ENCODE results near the gene YPEL4.

The YPEL4 gene

DNA sequence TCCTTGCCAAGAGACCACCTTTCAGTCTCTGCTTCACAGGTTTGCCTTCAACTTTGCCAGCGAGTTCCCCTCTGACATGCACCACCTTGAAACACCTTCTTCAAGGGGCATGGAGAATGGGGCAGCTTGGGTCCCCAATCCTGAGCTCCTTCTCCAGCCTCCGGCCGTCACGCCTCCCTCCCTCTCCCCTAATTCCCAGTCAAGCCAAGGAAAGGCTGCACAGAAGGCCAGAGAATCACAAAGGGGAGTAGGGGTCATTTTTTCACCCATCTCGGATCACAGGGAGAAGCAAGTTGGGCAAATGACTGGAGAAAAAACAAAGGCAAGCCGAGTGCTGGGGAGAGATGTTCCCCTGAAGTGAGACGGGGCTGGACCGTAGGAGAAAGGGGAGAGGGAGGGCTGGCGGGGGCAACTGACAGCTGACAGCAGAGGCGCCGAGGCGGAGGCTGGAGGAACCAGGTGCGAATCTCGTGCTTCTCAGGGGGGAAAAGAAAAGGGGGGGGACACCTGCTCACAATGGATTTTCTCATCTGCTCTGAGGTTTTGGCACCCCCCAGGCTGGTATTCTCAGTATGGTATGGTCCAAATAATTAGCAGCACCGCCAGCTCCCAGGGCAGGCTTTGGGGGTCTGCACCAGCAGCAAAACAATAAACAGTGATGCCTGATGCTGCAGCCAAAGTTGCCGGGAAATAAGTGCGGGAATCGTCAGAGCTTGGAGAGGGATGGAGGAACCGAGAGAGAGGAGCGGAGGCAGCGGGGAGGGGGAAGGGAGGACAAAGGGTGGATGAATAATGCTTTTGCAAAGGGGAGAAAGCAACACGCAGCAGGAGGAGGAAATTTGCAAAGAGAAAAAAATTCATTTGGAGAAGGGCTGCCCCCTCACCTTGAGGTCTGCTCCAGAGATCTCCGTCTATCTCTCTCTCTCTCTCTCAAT lies 644 bp downstream of the YPEL4 start:
- DNase-seq, result no peak

DNA sequence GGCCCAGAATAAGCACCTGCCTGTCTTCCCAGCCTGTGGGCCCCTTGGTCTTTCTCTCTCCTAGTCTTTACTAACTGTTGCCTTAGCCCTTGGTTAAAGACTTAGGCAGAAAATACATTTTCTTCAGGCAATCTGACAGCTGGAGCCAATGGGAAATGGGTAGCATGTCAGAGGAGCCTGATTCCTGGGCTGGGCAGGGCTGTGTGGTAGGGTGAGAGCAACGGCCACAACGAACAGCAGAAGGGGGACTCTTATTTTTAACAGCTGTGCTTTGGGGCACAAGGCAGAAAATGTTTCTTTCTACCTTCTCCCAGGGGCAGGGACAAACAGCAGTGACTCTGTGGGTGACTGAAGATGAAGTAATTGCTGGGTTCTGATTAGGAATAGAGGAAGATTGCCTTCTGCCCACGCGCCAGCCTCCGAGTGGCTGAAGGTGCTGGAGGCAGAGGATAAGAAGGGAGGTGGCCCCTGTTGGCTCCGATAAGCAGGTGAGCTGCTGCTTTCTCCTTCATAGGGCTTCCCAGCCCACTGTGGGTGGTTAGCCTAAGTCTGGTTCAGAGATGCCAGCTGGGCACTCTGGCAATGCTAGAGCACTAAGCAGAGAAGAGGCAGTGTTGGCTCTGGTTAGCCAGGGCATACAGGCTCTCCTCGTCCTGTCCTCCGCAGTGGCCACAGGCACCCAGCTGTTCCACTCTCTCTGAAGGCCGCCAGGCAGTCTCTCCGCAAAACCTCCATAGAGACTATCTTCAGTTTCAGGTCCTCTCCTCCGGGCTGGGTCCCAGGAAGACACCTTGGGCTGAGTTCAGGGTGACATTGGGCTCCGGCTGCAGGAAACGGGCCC lies 1.5 kb downstream of the YPEL4 start:
- no peak for DNase-seq

DNA sequence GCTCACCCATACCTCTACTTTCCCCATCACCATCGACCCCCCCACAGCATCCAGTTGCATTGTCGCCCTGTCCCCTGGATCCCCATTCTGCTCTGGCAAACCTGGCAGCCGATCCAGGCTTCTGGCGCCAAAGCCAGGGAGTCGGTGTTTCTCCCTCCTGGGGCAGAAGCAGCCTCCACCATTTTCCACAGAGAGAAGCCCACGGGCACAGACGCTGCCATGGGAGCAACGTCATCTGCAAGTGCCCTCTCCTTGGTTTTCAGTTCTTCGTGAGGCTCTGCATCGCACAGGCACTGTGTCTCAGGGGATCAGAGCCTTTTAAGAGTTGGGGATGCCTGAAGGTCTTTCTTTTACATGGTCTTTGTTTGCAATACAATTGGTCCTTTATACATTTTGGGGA lies 2.3 kb downstream of the YPEL4 start:
- no peak for DNase-seq

DNA sequence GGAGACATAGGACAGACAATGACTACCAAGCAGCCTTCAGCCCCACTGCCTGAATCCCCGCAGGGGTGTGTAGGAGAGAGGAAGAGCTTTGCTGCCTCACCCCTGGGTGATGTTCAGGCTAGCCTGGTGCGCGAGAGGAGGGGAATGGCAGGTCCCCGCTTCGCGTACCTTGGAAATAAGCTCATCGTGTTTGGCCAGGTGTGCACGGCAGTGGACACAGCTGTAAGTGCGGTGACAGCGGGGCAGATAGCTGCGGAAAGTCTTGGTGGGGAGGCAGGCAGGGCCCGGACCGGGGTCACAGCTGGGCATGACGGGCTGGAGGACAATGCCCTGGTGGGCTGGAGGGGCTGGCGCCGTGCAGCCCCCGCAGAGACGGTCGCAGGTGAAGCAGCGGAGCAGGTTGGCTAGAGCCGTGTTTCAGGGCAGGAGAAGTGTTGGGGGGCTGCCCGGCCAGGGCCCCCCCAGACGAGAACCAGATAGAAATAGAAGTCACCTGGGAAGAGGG lies 2.9 kb downstream of the YPEL4 start:
- no peak for DNase-seq

DNA sequence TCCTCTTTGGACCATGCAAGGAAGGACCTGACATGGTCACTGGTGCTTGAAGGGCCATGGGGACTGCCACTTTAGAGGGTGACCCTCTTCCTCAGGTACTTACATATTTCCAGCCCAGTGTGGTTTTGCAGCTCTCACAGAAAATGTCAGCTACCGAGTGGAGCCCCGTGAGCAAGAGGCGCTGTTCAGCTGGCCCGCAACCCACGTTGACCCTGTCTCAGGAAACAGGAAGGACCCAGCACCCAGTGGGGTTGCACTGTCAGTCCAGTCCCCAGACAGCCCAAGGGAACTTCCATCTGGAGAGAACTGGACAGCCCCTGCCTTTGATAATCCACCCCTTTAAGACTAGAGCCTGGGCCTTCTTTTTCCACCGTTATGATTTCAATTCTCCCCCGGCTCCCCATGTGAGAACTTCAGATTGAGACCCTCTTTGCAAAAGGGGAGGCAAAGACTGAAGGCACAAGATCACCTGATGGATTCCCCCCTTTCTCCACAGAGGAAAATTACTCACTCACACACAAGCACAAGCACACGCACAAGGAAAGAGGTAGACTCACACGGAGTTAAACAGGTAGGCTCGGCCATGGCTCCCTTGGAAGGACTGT lies 3.4 kb downstream of the YPEL4 start:
- no peak for DNase-seq

DNA sequence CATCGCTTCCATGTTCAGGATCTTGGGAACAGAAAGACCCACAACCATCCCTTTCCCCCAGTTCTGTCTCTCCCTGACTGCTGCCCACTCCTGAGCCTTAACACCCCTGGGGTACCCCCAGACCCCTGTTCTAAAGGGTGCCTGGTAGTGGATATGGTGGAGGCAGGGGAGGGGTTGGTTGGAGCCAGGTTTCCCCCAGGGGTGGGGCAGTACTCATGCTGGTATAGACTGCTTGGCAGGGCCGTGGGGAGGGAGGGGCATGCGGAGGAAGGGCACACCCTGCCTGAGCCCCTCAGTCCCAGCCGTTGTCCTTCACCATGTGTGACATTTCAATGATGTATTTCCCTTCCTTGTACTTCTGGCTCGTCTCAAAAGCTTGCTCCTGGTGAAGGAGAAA lies 4.0 kb downstream of the YPEL4 start:
- no peak for DNase-seq

DNA sequence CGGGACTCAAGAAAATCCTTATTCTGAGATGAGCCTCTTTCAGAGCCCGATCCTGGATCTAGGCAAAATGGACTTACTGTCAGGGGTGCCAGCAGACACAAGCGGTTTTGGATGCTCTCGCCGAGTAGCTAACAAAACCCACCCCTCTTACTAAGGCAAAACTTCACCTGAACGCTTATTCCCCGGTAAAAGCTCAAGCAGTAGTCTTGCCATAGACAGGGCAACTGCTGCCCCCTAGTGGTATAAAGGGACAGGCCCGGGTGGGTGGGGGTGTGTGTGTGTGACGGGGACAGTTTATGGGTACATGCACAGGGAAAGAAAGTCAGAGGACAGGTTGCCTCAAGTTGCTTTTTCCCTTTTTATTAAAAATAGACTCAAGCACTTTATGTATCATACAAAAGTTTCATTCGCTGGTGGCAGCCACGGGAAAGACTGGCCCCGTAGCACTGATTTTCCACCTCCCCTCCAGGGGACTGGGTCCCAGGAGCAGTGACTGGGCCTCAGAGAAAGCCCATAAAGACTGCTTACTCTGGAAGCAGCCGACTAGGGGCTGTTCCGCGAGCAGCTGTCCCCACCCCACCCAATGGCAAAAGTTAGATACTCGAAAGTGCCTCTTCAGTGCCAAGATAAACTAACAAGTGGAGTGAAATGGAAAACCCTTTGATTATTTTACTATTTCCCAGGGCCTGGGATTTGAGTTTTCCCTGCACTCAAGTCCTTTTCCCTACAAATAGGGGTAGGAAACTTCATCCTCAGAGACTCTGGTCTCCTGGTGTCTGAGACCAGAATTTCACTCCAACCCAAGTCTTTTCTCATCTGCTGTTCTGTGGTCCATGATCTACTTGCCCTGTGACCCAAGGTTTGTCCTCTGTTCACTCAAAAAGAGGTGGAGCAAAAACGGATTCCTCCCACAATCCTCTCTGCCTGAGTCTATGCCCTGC lies 4.7 kb downstream of the YPEL4 start:
- DNase-seq, result peak; percentile 39

DNA sequence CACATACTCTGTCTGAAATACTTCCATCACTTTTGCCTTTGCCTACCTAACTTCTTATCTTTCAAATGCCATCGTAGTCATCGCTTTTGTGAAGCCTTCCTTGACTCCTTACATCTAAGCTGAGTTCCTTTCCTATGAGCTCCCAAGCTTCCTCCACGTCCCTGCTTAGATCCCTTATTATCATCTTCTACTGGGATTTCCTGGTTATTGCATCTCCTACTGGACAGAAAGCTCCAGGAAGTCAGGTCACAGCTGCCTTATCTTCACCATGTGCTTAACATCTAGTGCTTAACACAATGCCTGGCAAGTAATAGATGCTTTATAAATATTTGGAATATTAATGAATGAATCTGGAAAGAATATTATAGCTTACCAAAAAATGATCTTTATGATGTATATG lies 5.9 kb downstream of the YPEL4 start:
- no peak for DNase-seq

DNA sequence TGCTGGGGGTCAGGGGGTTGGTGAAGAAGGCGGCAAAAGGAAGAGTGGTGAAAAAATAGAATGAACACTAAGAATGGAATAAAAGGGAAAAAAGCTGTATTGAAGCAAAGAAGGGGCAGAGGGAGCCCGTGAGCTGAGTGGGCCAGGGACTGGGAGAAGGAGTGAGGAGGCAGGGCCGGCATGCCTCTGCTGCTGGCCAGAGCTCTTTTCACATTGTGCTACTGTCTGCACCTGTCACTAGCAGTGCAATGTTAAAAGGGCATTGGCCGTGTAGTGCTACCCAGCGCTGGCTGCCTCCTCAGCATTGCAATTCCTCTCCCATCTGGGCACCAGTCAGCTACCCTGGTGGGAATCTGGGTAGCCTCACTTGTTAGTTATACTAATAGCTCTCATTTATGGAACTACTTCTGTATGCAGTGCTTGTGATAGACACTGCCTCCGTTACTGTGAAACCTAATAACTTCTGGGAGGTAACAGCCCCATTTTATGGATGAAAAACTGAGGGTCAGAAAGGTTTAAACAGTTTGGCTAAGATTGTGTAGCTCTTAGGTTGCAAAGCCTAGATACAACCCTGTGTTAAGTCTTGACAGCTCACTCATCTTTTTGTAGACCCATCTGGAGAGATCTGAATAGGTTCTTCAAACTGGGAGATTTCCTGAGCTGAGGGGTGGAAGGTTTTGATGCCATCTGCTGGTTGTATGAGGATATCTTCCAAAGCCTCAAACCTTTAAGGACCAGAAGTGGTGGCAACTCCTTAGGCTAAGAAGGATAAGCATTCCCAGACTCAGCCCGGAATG lies 8.5 kb downstream of the YPEL4 start:
- DNase-seq, result peak; percentile 13

DNA sequence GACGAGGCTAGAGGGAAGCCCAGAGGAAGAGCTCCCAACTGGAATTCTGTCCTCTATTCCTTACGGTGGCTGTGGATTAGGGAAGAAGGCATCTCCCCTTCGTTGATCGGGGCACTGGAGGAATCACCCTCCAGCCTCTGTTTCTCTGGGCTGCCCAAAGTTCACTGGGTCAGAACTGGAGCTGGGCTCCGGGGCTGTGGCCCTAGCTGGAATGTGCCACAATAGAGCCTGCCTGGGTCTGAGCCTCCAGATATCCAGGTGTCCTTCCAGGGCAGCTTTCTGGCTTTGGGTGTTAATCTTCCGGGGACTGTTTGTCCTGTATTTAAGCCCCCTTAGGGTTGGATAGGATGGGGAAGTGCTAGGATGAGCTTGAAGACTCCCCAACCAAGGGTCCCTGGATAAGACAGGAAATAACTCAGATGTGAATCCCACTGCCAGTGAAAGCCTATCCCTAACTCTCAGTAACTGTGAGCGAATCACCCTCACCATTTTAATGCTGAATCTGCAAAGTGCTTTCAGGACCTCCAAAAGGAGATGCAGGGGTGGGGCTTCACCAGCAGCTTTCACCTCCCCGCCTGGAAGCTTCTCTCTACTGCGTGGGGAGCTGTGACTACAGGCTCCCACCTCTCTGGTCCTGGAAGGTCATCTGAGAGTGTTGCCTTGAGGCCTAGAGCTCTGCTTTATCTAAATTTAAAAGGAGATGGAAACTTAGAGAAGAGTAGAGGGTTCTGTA lies 9.5 kb downstream of the YPEL4 start:
- DNase-seq, result no peak

DNA sequence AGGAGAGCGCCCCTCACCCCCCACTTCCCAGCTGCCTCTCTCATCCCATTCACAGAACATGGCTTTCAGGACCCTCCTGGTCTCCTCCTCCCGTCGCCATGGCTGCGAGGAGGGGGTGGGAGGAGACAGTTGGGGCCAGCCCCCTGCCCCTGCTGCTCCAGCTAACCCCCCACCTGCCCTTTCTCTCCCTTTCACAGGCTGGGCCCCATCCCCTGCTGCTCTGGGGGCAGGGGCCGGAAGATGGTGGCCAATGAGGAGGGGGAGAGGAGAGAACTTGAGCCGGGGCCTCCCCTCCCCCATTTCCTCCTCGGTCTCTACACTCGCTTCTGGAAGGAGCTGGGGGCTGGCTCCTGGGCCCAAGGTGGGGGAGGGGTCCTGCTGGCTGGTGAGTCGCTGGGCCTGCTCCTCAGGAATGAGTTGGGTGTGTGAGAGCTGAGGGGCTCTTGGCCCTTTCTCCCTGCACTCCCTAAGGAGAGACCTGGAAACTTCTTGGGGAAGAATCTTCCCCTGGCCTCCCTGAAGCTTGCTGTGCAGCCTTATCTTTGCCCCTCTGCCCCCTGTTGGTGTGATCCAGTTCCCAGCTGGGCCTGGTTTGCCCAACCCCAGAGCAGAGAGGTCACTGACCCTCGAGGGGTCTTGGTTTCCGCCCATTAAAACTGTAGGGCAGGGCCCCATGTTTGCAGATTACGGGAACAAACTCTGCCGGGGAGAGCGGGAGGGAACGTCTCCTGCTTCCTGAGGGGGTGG lies 10.2 kb downstream of the YPEL4 start:
- DNase-seq, result no peak

DNA sequence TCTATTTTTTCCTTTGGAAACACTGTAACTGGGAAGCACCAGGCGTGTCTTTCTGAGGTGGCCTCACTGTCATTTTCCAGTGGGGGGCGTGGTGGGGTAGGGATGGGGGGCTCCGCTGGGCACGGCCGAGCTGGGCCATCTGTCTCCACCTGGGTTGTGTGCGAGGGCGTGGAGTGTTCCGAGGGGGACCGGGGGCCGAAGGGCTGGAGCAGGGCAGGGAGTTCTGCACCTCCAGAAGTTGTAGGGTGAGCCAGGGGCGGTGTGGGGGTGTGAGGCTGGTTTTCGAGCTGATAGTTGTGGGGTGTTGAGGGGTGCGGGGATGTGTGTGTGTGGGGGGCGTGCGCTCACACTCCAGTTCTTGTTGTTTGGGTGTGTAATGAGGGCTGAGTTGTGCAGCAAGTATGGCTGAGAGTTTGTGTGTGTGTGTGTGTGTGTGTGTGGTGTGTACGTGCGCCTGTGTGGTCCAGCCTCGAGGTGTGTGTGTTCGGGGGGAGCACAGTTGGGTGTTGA lies 10.8 kb downstream of the YPEL4 start:
- DNase-seq, result no peak

DNA sequence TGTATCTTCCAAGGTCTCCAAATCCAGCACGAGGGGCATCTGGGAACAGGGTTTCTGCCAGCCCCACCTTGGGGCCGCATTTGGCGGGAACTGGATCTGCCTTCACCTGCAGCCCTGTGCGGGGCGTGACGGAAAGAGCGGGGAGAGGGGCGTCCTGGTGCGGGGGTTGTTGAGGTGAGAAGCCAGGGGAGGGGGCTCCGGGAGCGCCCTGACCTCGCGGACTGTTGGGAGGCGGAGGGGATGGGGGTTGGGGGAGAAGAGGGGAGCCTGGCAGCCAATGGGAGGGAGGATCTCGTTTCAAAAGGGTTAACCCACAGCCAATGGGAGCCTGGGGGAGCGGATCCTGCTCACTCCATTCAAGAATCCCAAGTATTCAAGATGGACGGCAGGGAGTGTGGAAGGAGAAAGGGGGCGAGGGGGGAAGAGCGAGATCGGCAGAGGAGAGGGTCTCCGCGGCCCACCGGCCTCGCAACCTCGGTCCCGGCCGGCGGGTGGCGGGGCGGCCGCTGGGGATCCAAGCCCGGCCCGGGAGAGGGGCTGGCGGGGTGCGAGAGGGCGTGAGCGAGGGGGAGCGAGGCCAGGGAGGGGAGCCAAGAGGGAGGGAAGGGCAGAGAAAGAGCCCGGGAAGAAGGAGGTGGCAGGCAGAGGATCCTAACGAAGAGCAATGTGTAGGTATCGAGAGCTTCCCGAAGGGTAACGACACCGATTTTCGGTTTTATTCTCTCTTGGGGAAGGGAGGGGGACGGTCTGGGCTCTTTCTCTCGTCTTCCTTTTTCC lies 11.5 kb downstream of the YPEL4 start:
- peak; percentile 57 for DNase-seq

DNA sequence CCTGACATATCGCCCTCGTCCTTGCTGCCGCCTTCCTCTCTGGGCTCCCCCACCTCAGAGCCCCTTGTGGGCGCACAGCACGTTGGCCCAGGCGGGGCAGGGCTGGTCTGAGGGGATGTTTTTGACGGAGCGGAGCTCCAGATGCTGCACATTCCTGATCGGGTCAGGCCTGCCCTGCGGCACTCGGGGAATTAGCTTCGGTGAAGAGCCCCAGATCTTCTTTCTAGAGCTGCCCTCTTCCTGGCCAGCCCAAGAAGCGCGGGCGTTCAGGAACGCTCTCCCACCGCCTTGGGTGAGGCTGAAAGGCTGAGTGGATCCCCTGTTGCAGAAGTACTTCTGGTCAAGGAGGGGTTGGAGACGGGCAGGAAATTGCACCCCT lies 12.1 kb downstream of the YPEL4 start:
- no peak for DNase-seq

DNA sequence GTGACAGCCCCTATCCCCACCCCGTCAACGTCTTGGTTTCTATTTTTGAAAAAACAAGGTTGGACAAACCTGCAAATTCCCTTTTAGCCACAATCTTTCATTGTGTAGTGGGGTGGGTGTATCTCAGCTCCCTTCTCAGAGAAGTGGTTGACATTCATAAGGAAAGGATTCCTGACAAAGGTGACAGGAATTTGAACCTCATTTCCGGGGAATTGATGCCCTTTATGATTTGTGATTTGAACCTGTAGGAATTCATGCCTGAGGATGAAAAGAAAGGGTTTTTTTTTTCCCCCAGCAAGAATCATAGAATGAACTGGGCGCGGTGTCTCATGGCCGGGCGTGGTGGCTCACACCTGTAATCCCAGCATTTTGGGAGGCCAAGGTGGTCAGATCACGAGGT lies 14.5 kb downstream of the YPEL4 start:
- DNase-seq, result no peak

DNA sequence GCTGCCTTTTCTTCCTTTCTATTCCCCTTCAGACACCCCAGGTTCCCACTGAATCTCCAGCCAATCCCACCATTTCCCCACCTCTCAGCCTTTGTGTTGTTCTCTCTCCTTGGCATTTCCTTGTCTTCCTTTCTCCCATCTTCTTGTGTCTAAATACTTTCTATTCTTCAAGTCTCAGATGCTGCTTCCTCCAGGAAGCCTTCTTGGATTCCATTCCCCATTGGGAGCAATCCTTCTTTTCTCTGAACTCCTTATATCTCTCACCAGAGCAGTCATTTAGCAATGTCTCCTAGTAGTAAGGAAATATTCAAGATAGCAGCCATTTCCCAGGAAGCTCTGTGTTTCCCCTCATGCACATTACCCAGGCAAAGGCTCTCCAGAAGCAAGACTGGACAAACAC lies 15.4 kb downstream of the YPEL4 start:
- no peak for DNase-seq

DNA sequence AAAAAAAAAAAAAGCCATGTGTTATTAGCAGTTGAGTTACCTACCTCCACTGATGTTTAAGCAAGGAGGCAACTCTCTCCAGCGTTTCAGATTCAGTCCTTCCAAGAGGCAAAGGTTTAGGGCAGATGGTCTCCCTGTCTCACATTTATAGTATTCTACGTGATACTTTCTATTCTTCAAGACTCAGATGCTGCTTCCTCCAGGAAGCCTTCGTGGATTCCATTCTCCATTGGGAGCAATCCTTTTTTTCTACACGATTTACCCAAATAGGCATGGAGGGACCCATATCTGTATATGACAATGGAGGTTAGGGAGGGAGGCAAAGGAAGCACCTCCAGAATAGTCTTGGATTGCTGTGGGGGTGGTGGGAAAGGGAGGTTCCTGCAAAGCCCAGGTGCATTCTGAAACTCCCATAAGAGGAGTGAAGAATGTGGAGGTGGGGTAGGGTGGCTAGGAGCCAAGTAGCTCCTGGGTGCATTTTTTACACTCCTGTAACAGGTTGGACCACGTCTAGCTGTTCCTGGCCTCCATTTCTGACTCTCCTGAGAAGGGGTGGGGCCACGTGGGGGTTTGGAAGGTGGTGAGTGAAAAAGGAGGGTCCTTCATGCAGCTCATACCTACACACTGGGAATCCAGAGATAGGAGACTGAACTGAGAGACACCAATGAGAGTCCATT lies 16.2 kb downstream of the YPEL4 start:
- DNase-seq, result no peak

DNA sequence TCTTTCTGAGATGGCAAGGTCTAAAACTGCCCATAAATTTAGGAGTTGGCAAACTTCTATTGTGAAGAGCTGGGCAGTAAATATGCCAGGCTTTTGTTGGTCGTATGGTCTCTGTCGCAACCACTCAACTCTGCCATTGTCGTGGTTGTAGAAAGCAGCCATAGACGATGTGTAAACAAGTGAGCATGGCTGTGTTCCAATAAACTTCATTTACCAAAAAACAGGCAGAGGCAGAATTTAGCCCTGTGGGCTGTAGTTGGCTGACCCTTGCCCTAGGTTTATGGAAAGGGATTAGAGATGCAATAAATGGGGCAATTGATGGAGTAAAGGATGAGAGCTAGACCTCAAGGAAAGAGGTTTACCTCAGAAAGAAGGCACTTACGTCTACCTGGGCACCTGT lies 17.6 kb downstream of the YPEL4 start:
- no peak for DNase-seq
